ENCODE results near the gene EIF3C.
"Not testable (repeated sequence)": the region's sequence is repeated elsewhere in the genome, so short reads cannot be mapped to it uniquely, and the experiment has no call there.

DNA sequence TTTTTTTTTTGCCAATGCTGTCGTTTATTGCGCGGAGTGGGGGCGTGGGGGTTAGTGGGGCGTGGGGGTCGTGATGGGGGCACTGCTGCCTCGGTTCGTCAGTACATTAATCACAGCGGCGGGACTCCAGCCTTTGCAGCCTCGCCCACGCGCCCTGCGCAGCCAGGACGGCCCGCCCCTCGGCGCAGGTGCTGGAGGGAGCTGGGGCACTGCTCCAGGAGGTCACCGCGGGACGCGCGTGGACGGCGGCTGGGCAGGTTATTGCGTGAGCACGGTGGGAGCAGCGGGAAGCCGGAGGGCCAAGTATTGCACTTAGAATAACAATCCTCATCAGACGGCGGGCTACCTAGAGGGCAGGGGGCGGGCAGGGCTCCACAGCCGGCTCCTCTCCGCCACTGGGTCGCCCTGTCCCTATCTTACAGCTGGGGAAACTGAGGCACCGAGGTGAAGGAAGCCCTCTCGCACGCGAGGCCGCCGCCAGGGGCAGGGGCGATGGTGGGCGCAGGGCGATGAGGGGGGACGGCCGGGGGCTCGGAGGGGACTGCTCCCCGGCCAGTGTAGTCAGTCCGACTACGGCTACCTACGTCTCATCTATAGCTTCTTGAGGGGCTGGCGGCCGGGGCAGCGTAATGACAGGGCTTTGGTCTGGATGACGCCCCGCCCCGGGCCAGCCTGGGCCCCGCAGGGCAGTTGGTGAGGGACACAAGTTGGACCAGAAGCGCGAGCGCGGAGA is 35.5 kb downstream of the EIF3C start:
- TF ChIP-seq, protein P1, sequence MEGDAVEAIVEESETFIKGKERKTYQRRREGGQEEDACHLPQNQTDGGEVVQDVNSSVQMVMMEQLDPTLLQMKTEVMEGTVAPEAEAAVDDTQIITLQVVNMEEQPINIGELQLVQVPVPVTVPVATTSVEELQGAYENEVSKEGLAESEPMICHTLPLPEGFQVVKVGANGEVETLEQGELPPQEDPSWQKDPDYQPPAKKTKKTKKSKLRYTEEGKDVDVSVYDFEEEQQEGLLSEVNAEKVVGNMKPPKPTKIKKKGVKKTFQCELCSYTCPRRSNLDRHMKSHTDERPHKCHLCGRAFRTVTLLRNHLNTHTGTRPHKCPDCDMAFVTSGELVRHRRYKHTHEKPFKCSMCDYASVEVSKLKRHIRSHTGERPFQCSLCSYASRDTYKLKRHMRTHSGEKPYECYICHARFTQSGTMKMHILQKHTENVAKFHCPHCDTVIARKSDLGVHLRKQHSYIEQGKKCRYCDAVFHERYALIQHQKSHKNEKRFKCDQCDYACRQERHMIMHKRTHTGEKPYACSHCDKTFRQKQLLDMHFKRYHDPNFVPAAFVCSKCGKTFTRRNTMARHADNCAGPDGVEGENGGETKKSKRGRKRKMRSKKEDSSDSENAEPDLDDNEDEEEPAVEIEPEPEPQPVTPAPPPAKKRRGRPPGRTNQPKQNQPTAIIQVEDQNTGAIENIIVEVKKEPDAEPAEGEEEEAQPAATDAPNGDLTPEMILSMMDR (IDR thresholded peaks at IDR 0.05) = not testable (repeated sequence)
- TF ChIP-seq POLR2A (IDR thresholded peaks at IDR 0.05) = not testable (repeated sequence)

All from body of pancreas (tissue), 4 donors.